Neural progenitor cell (in vitro differentiated cells): ENCODE measurements around the gene C5AR1.
"Not testable (repeated sequence)": the region's sequence is repeated elsewhere in the genome, so short reads cannot be mapped to it uniquely, and the experiment has no call there.

Experiments used
- EZH2 ChIP-seq: fragments of 200-600 bp; sonication (generic); IDR thresholded peaks from 2 replicates; pipeline ENCODE4 v1.6.1; 2017; ENCODE audit warnings: antibody characterized with exemption, mild to moderate bottlenecking, moderate library complexity
- EZH2phosphoT487 ChIP-seq: fragments of 200-600 bp; sonication (generic); IDR thresholded peaks from 2 replicates; pipeline ENCODE4 v1.6.1; 2017; ENCODE audit warnings: antibody characterized with exemption
- TF ChIP-seq, protein P1 (sequence below): fragments of 200-600 bp; sonication (generic); IDR thresholded peaks from 2 replicates; pipeline ENCODE4 v1.5.1; 2017; ENCODE audit warnings: antibody characterized with exemption, mild to moderate bottlenecking

DNA sequence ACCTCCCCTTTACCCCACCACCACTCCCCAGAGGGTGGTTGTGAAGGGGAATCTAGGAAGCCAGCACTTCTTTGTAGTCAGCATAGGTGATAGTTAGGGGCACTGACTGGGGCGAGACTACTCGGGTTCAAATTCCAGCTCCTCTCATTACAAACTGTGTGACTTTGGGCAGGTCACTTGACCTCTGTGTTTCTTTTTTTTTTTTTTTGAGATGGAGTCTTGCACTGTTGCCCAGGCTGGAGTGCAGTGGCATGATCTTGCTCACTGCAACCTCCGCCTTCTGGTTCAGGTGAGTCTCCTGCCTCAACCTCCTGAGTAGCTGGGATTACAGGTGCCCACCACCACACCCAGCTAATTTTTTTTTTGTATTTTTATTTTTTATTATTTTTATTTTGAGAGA, 33.1 kb upstream of the C5AR1 start:
- TF ChIP-seq, protein P1, sequence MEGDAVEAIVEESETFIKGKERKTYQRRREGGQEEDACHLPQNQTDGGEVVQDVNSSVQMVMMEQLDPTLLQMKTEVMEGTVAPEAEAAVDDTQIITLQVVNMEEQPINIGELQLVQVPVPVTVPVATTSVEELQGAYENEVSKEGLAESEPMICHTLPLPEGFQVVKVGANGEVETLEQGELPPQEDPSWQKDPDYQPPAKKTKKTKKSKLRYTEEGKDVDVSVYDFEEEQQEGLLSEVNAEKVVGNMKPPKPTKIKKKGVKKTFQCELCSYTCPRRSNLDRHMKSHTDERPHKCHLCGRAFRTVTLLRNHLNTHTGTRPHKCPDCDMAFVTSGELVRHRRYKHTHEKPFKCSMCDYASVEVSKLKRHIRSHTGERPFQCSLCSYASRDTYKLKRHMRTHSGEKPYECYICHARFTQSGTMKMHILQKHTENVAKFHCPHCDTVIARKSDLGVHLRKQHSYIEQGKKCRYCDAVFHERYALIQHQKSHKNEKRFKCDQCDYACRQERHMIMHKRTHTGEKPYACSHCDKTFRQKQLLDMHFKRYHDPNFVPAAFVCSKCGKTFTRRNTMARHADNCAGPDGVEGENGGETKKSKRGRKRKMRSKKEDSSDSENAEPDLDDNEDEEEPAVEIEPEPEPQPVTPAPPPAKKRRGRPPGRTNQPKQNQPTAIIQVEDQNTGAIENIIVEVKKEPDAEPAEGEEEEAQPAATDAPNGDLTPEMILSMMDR = not testable (repeated sequence)
- TF ChIP-seq EZH2phosphoT487, EZH2: not testable (repeated sequence)
